ENCODE data around the gene PIK3R2. TPM values are rescaled to one million over a fixed set of nuclear protein-coding genes. Genes with fewer than 3 reads are reported as not detected.
"Not testable (repeated sequence)": the region's sequence is repeated elsewhere in the genome, so short reads cannot be mapped to it uniquely, and the experiment has no call there.

The PIK3R2 gene
- 1.6 and 3.2 TPM in 2 replicates for total RNA-seq (2014; rRNA removed; shearing (Covaris generic))
- 20.5 and 30.0 TPM in 2 replicates for total RNA-seq (2022)
- percentile 50 among the genes with signal in this experiment for Bru-seq, nascent RNA
- percentile 59 among the genes with signal in this experiment for BruChase-seq, experiment 1, labeled RNA remaining after a 6-hour chase
- percentile 55 among the genes with signal in this experiment for BruChase-seq, experiment 2, labeled RNA remaining after a 2-hour chase
- long read RNA-seq, full-length matches to known transcripts: 100 of 128 reads
- long read RNA-seq, partial matches to known transcripts: 11 of 128 reads
- long read RNA-seq, other reads (novel, unspliced or antisense): 17 of 128 reads

DNA sequence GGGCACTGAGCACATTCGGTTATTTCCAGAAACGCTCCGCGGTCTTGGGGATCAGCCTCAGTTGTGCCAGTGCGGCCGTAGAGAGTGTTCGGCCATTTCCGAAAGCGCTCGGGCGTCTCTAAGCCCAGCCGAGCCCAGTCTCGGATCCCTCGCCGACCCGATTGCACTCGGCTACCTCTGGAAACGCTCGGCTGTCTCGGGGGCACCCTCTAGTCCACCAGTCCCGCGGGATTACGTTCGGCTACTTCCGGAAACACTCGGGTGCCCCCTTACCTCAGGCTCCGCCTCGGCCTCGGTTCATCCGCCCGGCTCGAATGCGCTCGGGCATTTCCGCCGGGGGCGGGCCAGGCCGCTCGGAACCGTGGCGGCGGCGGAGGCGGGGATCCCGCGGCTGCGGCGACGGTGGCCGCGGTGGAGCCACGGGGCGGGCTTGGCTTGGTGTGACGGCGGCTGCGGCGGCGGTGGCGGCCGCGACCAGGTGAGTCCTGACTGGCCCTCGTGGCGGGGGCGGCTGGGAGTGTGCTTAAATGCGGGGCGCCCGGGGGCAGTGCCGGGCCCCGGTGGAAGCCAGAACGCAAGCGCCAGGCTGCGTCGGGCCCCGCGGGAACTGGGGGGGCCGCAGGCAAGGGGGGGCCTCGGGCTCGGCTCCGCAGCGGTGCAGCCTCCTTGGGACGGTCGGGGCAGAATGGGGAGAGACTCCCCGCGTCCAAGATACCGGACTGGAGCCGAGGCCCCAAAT, at the start of gene PIK3R2:
Gene PIK3R2 (plus strand): TSS at position 347 of the 739 bp plus-strand sequence. CDS start 2,717 bp downstream, outside the sequence.
- Histone ChIP-seq H3K4me1 (ENCODE audit: insufficient read depth, low read length, poor library complexity, severe bottlenecking) (peaks cover 32% of the 10 kb centered on the region), H3K4me3 (ENCODE audit: low read depth, low read length, poor library complexity, severe bottlenecking) (peak within 1 kb of the TSS; percentile 82), H3K79me2 (ENCODE audit: insufficient read depth, low read depth, low read length) (peaks cover 3% of the 10 kb centered on the region; the same call in 1 of the 2 replicates), H3K9me2 (ENCODE audit: insufficient read depth, low read length) (no peaks in the 10 kb centered on the region), H4K20me1 (ENCODE audit: insufficient read depth, low read length) (no peaks in the 10 kb centered on the region), H3K27ac (ENCODE audit: low read depth, low read length, poor library complexity, severe bottlenecking) (peak within 1 kb of the TSS; percentile 90), H3K9me3 (ENCODE audit: low read length) (no peaks in the 10 kb centered on the region), H3K4me2 (ENCODE audit: low read length) (peak within 1 kb of the TSS; percentile 94), H3K36me3 (ENCODE audit: insufficient read depth, low read length) (peaks cover 24% of the 10 kb centered on the region; the same call in 1 of the 2 replicates), H2AFZ (ENCODE audit: low read length) (peak within 1 kb of the TSS; percentile 58; the same call in 1 of the 2 replicates)
- DNase-seq (ENCODE audit: low spot score): peak; percentile 99
- no TSS peak for BruUV-seq (replicated peaks)
- no peak for TF ChIP-seq EZH2phosphoT487 (IDR thresholded peaks at IDR 0.05; ENCODE audit: borderline replicate concordance, low read depth, low read length)
- TF ChIP-seq, protein P1, sequence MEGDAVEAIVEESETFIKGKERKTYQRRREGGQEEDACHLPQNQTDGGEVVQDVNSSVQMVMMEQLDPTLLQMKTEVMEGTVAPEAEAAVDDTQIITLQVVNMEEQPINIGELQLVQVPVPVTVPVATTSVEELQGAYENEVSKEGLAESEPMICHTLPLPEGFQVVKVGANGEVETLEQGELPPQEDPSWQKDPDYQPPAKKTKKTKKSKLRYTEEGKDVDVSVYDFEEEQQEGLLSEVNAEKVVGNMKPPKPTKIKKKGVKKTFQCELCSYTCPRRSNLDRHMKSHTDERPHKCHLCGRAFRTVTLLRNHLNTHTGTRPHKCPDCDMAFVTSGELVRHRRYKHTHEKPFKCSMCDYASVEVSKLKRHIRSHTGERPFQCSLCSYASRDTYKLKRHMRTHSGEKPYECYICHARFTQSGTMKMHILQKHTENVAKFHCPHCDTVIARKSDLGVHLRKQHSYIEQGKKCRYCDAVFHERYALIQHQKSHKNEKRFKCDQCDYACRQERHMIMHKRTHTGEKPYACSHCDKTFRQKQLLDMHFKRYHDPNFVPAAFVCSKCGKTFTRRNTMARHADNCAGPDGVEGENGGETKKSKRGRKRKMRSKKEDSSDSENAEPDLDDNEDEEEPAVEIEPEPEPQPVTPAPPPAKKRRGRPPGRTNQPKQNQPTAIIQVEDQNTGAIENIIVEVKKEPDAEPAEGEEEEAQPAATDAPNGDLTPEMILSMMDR (conservative IDR thresholded peaks at IDR 0.05; ENCODE audit: low read length): peak; percentile 58; the same call in 1 of the 2 replicates
- intact Hi-C loops (cut with micrococcal nuclease; ENCODE audit: unreplicated experiment): loop anchor here (2.0 to 5.0 kb wide), 2 partner anchors 34 to 146 kb away; partner anchors contain the start of gene ARRDC2
- POLR2A ChIA-PET: no interaction called here
- CTCF ChIA-PET (ENCODE audit: unreplicated experiment): no interaction called here

DNA sequence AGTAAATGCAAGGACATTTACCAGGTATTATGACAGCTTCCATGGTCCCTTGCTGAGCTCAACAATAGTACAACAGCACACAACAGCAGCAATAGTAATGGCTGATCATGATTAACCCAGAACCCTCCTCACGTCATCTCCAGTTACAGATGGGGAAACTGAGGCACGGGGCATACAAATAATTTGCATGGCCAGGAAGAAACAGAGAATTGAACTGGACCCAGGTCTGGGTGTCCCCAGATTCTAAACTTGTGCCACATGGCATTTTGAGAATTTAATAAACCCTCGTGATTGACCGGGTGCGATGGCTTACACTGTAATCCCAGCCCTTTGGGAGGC, 48.2 kb upstream of the PIK3R2 start:
- POLR2A ChIA-PET: no interaction called here

DNA sequence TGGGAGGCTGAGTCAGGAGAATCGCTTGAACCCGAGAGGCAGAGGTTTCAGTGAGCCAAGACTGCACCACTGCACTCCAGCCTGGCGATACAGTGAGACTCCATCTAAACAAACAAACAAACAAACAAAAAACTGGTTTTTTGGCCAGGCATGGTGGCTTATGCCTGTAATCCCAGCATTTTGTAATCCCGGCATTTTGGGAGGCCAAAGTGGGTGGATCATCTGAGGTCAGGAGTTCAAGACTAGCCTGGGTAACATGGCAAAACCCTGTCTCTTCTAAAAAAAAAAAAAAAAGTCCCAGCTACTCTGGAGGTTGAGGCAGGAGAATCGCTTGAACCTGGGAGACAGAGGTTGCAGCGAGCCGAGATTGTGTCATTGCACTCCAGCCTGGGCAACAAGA, 47.7 kb upstream of the PIK3R2 start:
- CTCF ChIA-PET (ENCODE audit: unreplicated experiment); H3K4me3 ChIP-seq (ENCODE audit: low read depth, low read length, poor library complexity, severe bottlenecking); H3K9me3 ChIP-seq (ENCODE audit: low read length); DNase-seq (ENCODE audit: low spot score); H4K20me1 ChIP-seq (ENCODE audit: insufficient read depth, low read length); BruUV-seq (replicated peaks); H3K9me2 ChIP-seq (ENCODE audit: insufficient read depth, low read length); intact Hi-C loops (cut with micrococcal nuclease; ENCODE audit: unreplicated experiment); H2AFZ ChIP-seq (ENCODE audit: low read length): not testable (repeated sequence)
- POLR2A ChIA-PET: interaction anchor here (0.6 to 1.1 kb wide), 3 partner anchors 13 to 176 kb away, joined by 3 to 7 read pairs (median 3); partner anchors contain the start of gene JUND
- H3K79me2 ChIP-seq (ENCODE audit: insufficient read depth, low read depth, low read length): peaks cover 22% of the 10 kb centered on the region; the same call in 1 of the 2 replicates
- peaks cover 50% of the 10 kb centered on the region for H3K36me3 ChIP-seq (ENCODE audit: insufficient read depth, low read length)
- peak overlapping the region; percentile 68; the same call in 1 of the 2 replicates for H3K4me2 ChIP-seq (ENCODE audit: low read length)
- H3K27ac ChIP-seq (ENCODE audit: low read depth, low read length, poor library complexity, severe bottlenecking): peak overlapping the region; percentile 9
- peaks cover 84% of the 10 kb centered on the region for H3K4me1 ChIP-seq (ENCODE audit: insufficient read depth, low read length, poor library complexity, severe bottlenecking)

More for the DNA sequence above, 48.2 kb upstream of the PIK3R2 start:
- peaks cover 84% of the 10 kb centered on the region for H3K4me1 ChIP-seq (ENCODE audit: insufficient read depth, low read length, poor library complexity, severe bottlenecking)
- peak overlapping the region; percentile 52 for H3K27ac ChIP-seq (ENCODE audit: low read depth, low read length, poor library complexity, severe bottlenecking)
- peaks cover 27% of the 10 kb centered on the region; the same call in 1 of the 2 replicates for H3K79me2 ChIP-seq (ENCODE audit: insufficient read depth, low read depth, low read length)
- no TSS peak for BruUV-seq (replicated peaks)
- no peaks in the 10 kb centered on the region for H3K9me3 ChIP-seq (ENCODE audit: low read length)
- CTCF ChIA-PET (ENCODE audit: unreplicated experiment): no interaction called here
- no peak for TF ChIP-seq EZH2phosphoT487 (IDR thresholded peaks at IDR 0.05; ENCODE audit: borderline replicate concordance, low read depth, low read length)
- TF ChIP-seq, protein P1 (conservative IDR thresholded peaks at IDR 0.05; ENCODE audit: low read length): no peak
- H2AFZ ChIP-seq (ENCODE audit: low read length): no peak overlapping the region
- peak overlapping the region; percentile 54 for H3K4me3 ChIP-seq (ENCODE audit: low read depth, low read length, poor library complexity, severe bottlenecking)
- peak overlapping the region; percentile 68 for H3K4me2 ChIP-seq (ENCODE audit: low read length)
- H3K36me3 ChIP-seq (ENCODE audit: insufficient read depth, low read length): peaks cover 47% of the 10 kb centered on the region
- intact Hi-C loops (cut with micrococcal nuclease; ENCODE audit: unreplicated experiment): no loop called here
- H4K20me1 ChIP-seq (ENCODE audit: insufficient read depth, low read length): no peaks in the 10 kb centered on the region
- DNase-seq (ENCODE audit: low spot score): no peak
- no peaks in the 10 kb centered on the region for H3K9me2 ChIP-seq (ENCODE audit: insufficient read depth, low read length)

Data from OCI-LY7 (cell line).